Hepatocyte (in vitro differentiated cells): ENCODE results near the gene PPFIA2. TPM values are rescaled to one million over a fixed set of nuclear protein-coding genes. Genes with fewer than 3 reads are reported as not detected.

Experiments
- DNase-seq: peaks from one replicate; pipeline ENCODE4 v3.0.0-alpha.2; 2016; ENCODE audit warnings: low spot score
- H2AFZ ChIP-seq: fragments of 200-600 bp; sonication (generic); 2 replicates; pipeline ENCODE4 v1.6.0; 2016; ENCODE audit warnings: antibody characterized with exemption, mild to moderate bottlenecking
- H3K27ac ChIP-seq: fragments of 200-600 bp; sonication (generic); 2 replicates; pipeline ENCODE4 v1.5.1; 2016; ENCODE audit warnings: mild to moderate bottlenecking
- H3K27me3 ChIP-seq: fragments of 200-600 bp; sonication (generic); 2 replicates; pipeline ENCODE4 v1.6.1; 2016
- H3K36me3 ChIP-seq: fragments of 200-600 bp; sonication (generic); replicated peaks from 2 replicates; pipeline ENCODE4 v1.5.1; 2016; ENCODE audit warnings: low read depth; ENCODE audit not compliant: insufficient read depth
- H3K4me1 ChIP-seq: fragments of 200-600 bp; sonication (generic); 2 replicates; pipeline ENCODE4 v1.5.1; 2016; ENCODE audit warnings: mild to moderate bottlenecking, moderate library complexity; ENCODE audit not compliant: insufficient read depth
- H3K4me2 ChIP-seq: fragments of 200-600 bp; sonication (generic); 2 replicates; pipeline ENCODE4 v1.6.0; 2016
- H3K4me3 ChIP-seq: fragments of 200-600 bp; sonication (generic); 2 replicates; pipeline ENCODE4 v1.5.1; 2016; ENCODE audit warnings: mild to moderate bottlenecking
- H3K79me2 ChIP-seq: fragments of 200-600 bp; sonication (generic); 2 replicates; pipeline ENCODE4 v1.6.0; 2017; ENCODE audit warnings: mild to moderate bottlenecking
- H3K9me2 ChIP-seq: fragments of 200-600 bp; sonication (generic); replicated peaks from 2 replicates; pipeline ENCODE4 v1.6.0; 2017; ENCODE audit warnings: mild to moderate bottlenecking; ENCODE audit not compliant: insufficient read depth
- H3K9me3 ChIP-seq: fragments of 200-600 bp; sonication (generic); 2 replicates; pipeline ENCODE4 v1.5.1; 2016; ENCODE audit warnings: low read depth, mild to moderate bottlenecking
- H4K20me1 ChIP-seq: fragments of 200-600 bp; sonication (generic); 2 replicates; pipeline ENCODE4 v1.6.0; 2016; ENCODE audit warnings: mild to moderate bottlenecking; ENCODE audit not compliant: insufficient read depth, poor library complexity, severe bottlenecking
- EZH2 ChIP-seq: fragments of 200-600 bp; sonication (generic); IDR thresholded peaks from 2 replicates; pipeline ENCODE4 v1.6.1; 2016; ENCODE audit warnings: antibody characterized with exemption, mild to moderate bottlenecking, borderline replicate concordance
- EZH2phosphoT487 ChIP-seq: fragments of 200-600 bp; sonication (generic); IDR thresholded peaks from one replicate; pipeline ENCODE4 v1.6.1; 2018; ENCODE audit warnings: antibody characterized with exemption, mild to moderate bottlenecking, low read depth, moderate library complexity; ENCODE audit not compliant: unreplicated experiment, severe bottlenecking
- WGBS: methylation state at CpG from one replicate; pipeline ENCODE4 v1.1.6; 2016; ENCODE audit warnings: low lambda C conversion rate; ENCODE audit errors: missing lambda C conversion rate; 5-methylcytosine and 5-hydroxymethylcytosine counted together
- polyA plus RNA-seq: library from polyadenylated mRNA; unstranded; fragments of >200 nt; fragmentation: Nextera tagmentation; extraction: Ambion mirVana; gene quantifications from 2 replicates; pipeline ENCODE4 v1.2.1, GENCODE V29; 2016
- total RNA-seq: library from RNA; depleted of rRNA; stranded (reverse); fragments of >200 nt; gene quantifications from 2 replicates; pipeline ENCODE4 v1.2.3, GENCODE V29; 2014
- TF ChIP-seq, protein P1 (sequence below): fragments of 200-600 bp; sonication (generic); IDR thresholded peaks from 2 replicates; pipeline ENCODE4 v1.5.1; 2016; ENCODE audit warnings: antibody characterized with exemption, mild to moderate bottlenecking; ENCODE audit not compliant: poor library complexity

Gene PPFIA2
- total and polyA plus RNA-seq, 2 experiments from 2014 or later: 1.2 TPM; not detected in 1

DNA sequence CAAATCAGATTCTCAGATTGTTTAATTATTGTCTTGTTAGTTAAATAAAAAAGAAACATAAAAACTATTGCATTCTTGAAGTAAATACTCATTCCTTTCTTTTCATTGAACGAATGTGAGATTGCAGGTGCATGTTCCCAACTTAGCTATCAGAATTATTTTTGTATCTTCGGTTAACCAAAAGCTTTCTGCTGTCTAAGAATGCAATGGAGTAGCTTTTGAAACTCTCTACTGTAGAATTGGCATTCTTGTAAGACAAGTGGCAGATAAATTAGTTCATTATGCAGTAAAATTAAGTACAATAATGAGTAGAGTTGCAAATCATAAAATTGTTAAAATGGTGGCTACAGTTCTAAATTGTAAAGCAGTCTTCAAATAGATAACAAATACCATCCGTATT is 383.2 kb downstream of the PPFIA2 start:
- Histone ChIP-seq H2AFZ (no peak overlapping the region), H3K4me3 (no peak overlapping the region), H4K20me1 (no peaks in the 10 kb centered on the region), H3K27me3 (no peaks in the 10 kb centered on the region), H3K79me2 (no peaks in the 10 kb centered on the region), H3K9me3 (no peaks in the 10 kb centered on the region), H3K4me2 (no peak overlapping the region), H3K27ac (no peak overlapping the region), H3K36me3 (no peaks in the 10 kb centered on the region), H3K4me1 (no peaks in the 10 kb centered on the region), H3K9me2 (no peaks in the 10 kb centered on the region)
- 81% methylated on average over 3 of the region's 3 CpGs for WGBS
- TF ChIP-seq, protein P1, sequence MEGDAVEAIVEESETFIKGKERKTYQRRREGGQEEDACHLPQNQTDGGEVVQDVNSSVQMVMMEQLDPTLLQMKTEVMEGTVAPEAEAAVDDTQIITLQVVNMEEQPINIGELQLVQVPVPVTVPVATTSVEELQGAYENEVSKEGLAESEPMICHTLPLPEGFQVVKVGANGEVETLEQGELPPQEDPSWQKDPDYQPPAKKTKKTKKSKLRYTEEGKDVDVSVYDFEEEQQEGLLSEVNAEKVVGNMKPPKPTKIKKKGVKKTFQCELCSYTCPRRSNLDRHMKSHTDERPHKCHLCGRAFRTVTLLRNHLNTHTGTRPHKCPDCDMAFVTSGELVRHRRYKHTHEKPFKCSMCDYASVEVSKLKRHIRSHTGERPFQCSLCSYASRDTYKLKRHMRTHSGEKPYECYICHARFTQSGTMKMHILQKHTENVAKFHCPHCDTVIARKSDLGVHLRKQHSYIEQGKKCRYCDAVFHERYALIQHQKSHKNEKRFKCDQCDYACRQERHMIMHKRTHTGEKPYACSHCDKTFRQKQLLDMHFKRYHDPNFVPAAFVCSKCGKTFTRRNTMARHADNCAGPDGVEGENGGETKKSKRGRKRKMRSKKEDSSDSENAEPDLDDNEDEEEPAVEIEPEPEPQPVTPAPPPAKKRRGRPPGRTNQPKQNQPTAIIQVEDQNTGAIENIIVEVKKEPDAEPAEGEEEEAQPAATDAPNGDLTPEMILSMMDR: no peak
- TF ChIP-seq EZH2phosphoT487 (no peak), EZH2 (no peak)
- DNase-seq: no peak

DNA sequence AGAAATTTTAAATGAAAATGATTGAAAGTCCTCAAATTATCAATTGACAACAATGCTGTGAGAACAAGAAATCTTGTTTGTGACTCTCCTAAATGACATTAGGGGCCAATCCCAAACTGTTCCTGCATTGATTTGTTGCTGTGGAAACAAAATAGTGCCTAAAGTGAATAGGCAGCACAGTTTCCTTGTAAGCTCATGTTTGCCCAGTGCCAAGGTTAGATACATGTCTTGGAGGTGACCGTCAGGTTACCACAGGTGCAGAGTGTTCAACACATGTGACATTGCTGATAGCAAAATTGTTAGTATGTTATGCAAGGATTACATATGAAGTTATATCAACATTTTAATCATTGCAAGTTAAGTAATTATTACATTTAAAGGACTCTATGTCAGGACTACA is 388.7 kb downstream of the PPFIA2 start:
- Histone ChIP-seq H3K9me2 (no peaks in the 10 kb centered on the region), H3K79me2 (no peaks in the 10 kb centered on the region), H3K4me1 (no peaks in the 10 kb centered on the region), H3K36me3 (no peaks in the 10 kb centered on the region), H2AFZ (no peak overlapping the region), H3K27me3 (no peaks in the 10 kb centered on the region), H3K4me2 (no peak overlapping the region), H3K9me3 (no peaks in the 10 kb centered on the region), H3K27ac (no peak overlapping the region), H4K20me1 (no peaks in the 10 kb centered on the region), H3K4me3 (no peak overlapping the region)
- TF ChIP-seq, protein P1: no peak
- TF ChIP-seq EZH2phosphoT487: no peak
- TF ChIP-seq EZH2: no peak
- DNase-seq: no peak
- 88% methylated on average over 1 of the region's 1 CpG for WGBS

GRCh38 chr12:81369175-81369574 is 390.0 kb downstream of the PPFIA2 start:
- Histone ChIP-seq H3K4me3 (no peak overlapping the region), H3K36me3 (no peaks in the 10 kb centered on the region), H3K79me2 (no peaks in the 10 kb centered on the region), H3K9me3 (no peaks in the 10 kb centered on the region), H4K20me1 (no peaks in the 10 kb centered on the region), H3K27me3 (no peaks in the 10 kb centered on the region), H3K4me2 (no peak overlapping the region), H3K9me2 (no peaks in the 10 kb centered on the region), H2AFZ (no peak overlapping the region), H3K27ac (no peak overlapping the region), H3K4me1 (no peaks in the 10 kb centered on the region)
- no peak for DNase-seq
- TF ChIP-seq, protein P1: no peak
- TF ChIP-seq EZH2 (no peak), EZH2phosphoT487 (no peak)

DNA sequence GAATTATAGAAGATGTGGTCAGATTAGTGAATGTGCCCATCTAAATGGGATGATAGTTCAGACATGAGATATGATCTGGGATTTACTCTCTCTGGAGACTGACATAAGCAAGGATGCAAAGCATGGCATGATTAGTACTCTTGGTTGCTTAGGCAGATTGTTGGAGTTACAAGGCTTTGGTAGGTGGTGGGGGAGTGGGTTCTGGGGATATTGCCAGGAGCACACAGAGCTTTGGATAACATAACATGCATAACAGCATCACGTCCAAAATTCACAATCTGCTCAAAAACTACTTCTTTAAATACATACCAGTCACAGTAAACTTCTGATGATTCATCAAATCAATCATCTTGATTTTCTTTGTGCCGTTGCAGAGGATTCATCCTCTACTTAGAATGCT is 393.9 kb downstream of the PPFIA2 start:
- H3K79me2 ChIP-seq: no peaks in the 10 kb centered on the region
- H3K9me3 ChIP-seq: no peaks in the 10 kb centered on the region
- DNase-seq: no peak
- no peak overlapping the region for H3K27ac ChIP-seq
- no peaks in the 10 kb centered on the region for H3K9me2 ChIP-seq
- WGBS: 58% methylated on average over 2 of the region's 2 CpGs
- H3K4me3 ChIP-seq: no peak overlapping the region
- no peaks in the 10 kb centered on the region for H4K20me1 ChIP-seq
- no peaks in the 10 kb centered on the region for H3K4me1 ChIP-seq
- no peaks in the 10 kb centered on the region for H3K27me3 ChIP-seq
- H2AFZ ChIP-seq: no peak overlapping the region
- TF ChIP-seq, protein P1: no peak
- TF ChIP-seq EZH2: no peak
- no peak for TF ChIP-seq EZH2phosphoT487
- H3K4me2 ChIP-seq: no peak overlapping the region
- no peaks in the 10 kb centered on the region for H3K36me3 ChIP-seq
